ENCODE results near the gene KCNQ5. TPM values are rescaled to one million over a fixed set of nuclear protein-coding genes. Genes with fewer than 3 reads are reported as not detected.

The KCNQ5 gene
- total RNA-seq, 1 donor from 2014 or later, result 0.08 TPM

DNA sequence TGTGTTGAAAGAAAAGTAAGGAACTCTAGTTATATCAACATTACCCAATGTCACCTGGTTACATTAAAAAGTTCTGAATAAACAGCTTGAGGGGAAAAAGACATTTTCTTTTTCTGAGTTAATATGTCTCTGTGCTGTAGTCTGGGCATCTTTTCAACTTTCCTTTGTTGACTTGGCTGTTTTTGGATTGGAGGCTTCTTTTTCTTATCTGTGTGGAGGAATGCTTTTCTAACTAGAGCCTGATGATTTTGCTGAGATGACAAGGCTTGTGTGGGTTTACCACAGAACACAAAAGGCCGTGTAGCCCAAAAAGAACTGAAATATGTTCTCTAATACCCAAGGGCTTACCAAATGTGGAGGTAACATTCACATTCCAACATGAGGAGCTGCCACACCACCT, 161.8 kb downstream of the KCNQ5 start:
- no peaks in the 10 kb centered on the region for H3K4me1 Mint-ChIP-seq (ENCODE audit: unreplicated experiment)
- no peaks in the 10 kb centered on the region for H3K27me3 Mint-ChIP-seq (ENCODE audit: unreplicated experiment)
- H3K36me3 Mint-ChIP-seq (ENCODE audit: low read depth, unreplicated experiment), result no peaks in the 10 kb centered on the region
- no peaks in the 10 kb centered on the region for H3K9me3 Mint-ChIP-seq (ENCODE audit: unreplicated experiment)
- DNase-seq (ENCODE audit: low spot score), result no peak
- no peak overlapping the region for H3K27ac Mint-ChIP-seq (ENCODE audit: unreplicated experiment)
- H3K4me3 Mint-ChIP-seq (ENCODE audit: unreplicated experiment), result no peak overlapping the region
- TF ChIP-seq, protein P1, sequence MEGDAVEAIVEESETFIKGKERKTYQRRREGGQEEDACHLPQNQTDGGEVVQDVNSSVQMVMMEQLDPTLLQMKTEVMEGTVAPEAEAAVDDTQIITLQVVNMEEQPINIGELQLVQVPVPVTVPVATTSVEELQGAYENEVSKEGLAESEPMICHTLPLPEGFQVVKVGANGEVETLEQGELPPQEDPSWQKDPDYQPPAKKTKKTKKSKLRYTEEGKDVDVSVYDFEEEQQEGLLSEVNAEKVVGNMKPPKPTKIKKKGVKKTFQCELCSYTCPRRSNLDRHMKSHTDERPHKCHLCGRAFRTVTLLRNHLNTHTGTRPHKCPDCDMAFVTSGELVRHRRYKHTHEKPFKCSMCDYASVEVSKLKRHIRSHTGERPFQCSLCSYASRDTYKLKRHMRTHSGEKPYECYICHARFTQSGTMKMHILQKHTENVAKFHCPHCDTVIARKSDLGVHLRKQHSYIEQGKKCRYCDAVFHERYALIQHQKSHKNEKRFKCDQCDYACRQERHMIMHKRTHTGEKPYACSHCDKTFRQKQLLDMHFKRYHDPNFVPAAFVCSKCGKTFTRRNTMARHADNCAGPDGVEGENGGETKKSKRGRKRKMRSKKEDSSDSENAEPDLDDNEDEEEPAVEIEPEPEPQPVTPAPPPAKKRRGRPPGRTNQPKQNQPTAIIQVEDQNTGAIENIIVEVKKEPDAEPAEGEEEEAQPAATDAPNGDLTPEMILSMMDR (IDR thresholded peaks at IDR 0.05; ENCODE audit: unreplicated experiment), result no peak

DNA sequence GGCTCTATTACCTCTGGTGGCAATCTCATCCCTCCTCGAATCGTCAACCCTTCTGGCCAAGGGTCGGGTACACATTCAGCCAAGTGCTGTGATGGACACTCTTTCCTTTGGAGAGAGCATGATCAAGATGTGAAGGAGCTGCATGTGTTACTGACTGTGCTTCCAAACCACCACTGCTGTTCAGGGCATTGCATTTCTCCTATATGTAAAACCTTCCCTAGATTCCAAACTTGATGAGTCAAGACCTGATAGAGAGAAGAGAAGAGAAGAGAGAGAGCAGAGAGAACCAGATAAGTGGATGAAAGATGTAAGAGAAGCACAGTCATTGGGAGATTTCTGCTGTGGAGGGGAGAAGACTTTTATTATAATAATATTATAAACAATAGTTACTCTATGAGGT, 162.2 kb downstream of the KCNQ5 start:
- Mint-ChIP-seq H3K4me3 (ENCODE audit: unreplicated experiment) (no peak overlapping the region), H3K9me3 (ENCODE audit: unreplicated experiment) (no peaks in the 10 kb centered on the region), H3K27ac (ENCODE audit: unreplicated experiment) (no peak overlapping the region), H3K4me1 (ENCODE audit: unreplicated experiment) (no peaks in the 10 kb centered on the region), H3K27me3 (ENCODE audit: unreplicated experiment) (no peaks in the 10 kb centered on the region), H3K36me3 (ENCODE audit: low read depth, unreplicated experiment) (no peaks in the 10 kb centered on the region)
- DNase-seq (ENCODE audit: low spot score), result no peak
- TF ChIP-seq, protein P1 (IDR thresholded peaks at IDR 0.05; ENCODE audit: unreplicated experiment), result no peak

DNA sequence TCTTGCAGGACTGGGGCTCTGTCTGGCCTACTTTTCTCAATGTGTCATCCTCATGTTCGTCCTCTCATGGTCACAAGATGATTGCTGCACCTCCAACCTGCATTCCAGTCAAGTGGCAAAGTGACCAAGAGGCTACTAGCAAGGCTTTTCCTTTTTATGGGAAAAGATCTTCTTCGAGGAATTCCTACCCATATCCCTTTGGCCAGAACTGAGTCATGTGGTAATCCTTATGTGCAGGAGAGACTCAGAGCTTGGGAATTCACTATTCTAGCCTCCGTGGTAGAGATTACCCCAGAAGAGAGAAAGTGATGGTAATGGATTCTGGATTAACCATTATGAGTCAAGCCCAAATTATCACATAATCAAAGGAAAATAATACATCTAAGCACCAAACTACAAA, 162.7 kb downstream of the KCNQ5 start:
- TF ChIP-seq, protein P1 (IDR thresholded peaks at IDR 0.05; ENCODE audit: unreplicated experiment), result no peak
- no peaks in the 10 kb centered on the region for H3K27me3 Mint-ChIP-seq (ENCODE audit: unreplicated experiment)
- no peak for DNase-seq (ENCODE audit: low spot score)
- H3K9me3 Mint-ChIP-seq (ENCODE audit: unreplicated experiment), result no peaks in the 10 kb centered on the region
- no peak overlapping the region for H3K4me3 Mint-ChIP-seq (ENCODE audit: unreplicated experiment)
- H3K4me1 Mint-ChIP-seq (ENCODE audit: unreplicated experiment), result no peaks in the 10 kb centered on the region
- H3K36me3 Mint-ChIP-seq (ENCODE audit: low read depth, unreplicated experiment), result no peaks in the 10 kb centered on the region
- H3K27ac Mint-ChIP-seq (ENCODE audit: unreplicated experiment), result no peak overlapping the region

DNA sequence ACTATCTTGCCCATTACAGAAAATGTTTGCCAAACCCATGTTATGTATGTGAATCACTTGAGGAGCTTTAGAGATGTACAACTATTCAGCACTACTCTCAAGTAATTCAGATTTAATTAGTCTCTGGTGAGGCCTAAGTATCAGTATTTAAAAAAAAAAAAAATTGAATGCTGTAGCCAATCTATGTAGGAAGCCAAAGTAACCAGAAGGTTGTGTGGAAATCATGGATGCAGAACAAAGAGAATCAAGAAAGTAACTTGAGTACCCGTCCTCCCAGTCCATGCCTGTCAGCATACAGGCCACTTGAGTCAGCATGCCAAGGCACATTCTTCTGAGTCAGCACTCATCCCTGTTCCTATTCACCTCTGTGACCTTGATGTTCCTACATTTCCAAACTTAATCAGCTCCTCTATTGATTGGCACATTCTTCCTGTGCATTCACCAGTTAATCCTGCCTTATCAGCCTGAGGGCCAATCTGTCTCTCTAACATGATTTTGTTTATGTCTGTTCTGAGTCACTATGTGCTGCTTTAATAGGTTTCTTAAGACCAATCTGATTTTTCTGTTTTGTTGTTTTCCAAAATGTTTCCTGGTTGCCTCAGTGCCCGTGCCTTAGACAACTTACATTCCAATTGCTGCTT, 165.6 kb downstream of the KCNQ5 start:
- Mint-ChIP-seq H3K36me3 (ENCODE audit: low read depth, unreplicated experiment) (no peaks in the 10 kb centered on the region), H3K9me3 (ENCODE audit: unreplicated experiment) (no peaks in the 10 kb centered on the region), H3K4me1 (ENCODE audit: unreplicated experiment) (no peaks in the 10 kb centered on the region), H3K4me3 (ENCODE audit: unreplicated experiment) (no peak overlapping the region), H3K27me3 (ENCODE audit: unreplicated experiment) (no peaks in the 10 kb centered on the region), H3K27ac (ENCODE audit: unreplicated experiment) (no peak overlapping the region)
- DNase-seq (ENCODE audit: low spot score), result no peak
- TF ChIP-seq, protein P1 (IDR thresholded peaks at IDR 0.05; ENCODE audit: unreplicated experiment), result no peak

DNA sequence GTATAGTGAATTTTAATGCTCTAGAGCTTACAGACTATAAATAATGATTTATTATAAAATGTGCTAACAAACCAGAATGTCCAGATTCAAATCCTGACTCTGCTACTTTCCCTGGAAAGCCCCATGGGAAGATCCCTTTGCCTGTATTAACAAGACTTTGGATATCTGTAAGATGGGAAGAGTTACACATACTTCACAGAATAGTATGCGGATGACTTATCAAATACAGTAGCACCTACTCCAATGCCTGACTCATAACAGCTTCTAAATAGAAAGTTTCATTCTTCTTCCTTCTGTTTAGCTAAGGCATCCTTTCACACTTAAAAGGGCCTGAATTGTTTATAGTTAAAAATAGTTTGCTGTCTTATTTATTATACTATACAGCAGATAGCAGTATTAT, 166.3 kb downstream of the KCNQ5 start:
- no peaks in the 10 kb centered on the region for H3K27me3 Mint-ChIP-seq (ENCODE audit: unreplicated experiment)
- no peak for DNase-seq (ENCODE audit: low spot score)
- no peaks in the 10 kb centered on the region for H3K9me3 Mint-ChIP-seq (ENCODE audit: unreplicated experiment)
- H3K27ac Mint-ChIP-seq (ENCODE audit: unreplicated experiment), result no peak overlapping the region
- no peak overlapping the region for H3K4me3 Mint-ChIP-seq (ENCODE audit: unreplicated experiment)
- H3K4me1 Mint-ChIP-seq (ENCODE audit: unreplicated experiment), result no peaks in the 10 kb centered on the region
- H3K36me3 Mint-ChIP-seq (ENCODE audit: low read depth, unreplicated experiment), result no peaks in the 10 kb centered on the region
- TF ChIP-seq, protein P1 (IDR thresholded peaks at IDR 0.05; ENCODE audit: unreplicated experiment), result no peak

Data from endothelial cell (in vitro differentiated cells).